Hematopoietic multipotent progenitor cell treated with erythropoietin and hydrocortisone succinate and interleukin-3 and kit ligand, for 6 days (in vitro differentiated cells): ENCODE measurements around the gene MED7.

Source experiments
- DNase-seq: peaks from one replicate; pipeline ENCODE4 v3.0.0-alpha.2; 2015

MED7 gene

DNA sequence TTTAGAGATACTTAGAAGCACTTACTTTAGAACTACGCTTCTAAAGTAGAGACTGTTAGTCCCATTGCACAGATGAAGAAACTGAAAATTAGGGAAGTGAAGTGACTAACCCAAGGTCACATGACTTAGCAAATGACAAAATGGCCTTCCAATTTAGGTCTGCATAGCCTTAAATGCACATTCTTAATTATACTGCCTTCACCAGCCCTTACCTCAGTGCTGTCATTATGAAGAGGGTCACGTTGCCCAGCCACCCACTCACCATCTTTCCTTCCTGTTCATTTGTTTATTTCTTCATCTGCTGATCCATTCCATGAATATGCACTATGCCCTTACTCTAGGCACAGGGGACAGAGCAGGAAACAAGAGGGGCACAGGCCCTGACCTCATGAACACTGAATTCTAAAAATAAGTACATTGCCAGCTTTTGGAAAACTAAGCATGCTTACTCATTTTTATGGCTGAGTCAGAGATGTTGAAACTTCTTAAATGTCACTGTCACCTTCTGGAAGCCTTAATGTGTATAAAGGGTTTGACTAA is 42.5 kb downstream of the MED7 start:
- peak; percentile 8 for DNase-seq

DNA sequence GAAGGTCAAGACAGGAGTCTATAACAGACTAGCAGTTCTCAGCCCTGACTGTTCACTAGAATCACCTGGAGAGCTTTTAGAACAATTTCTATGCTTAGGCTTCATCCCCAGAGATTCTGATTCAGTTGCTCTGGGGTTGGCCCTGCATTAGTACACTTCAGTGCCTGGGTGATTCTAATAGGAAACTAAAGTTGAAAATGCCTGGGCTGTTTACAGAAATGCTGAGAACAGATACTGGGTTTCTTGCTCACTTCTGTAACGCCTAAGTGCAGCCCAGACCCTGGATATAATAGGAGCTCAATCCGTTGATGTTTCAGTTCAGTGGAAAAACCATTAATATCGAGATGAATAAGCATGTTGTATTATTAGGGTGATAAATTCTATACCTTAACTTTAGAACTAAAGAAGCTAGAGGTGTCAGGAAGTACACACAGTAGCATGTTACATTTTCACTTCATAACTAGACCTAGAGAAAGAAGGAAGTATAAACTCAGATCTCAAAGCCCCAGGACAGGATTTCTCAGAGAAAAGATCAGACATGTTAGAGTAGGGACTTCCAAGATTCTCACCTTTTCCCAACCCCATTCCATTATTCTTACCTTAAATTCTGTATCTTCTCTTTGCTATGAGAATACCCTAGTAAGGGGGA is 54.2 kb downstream of the MED7 start:
- no peak for DNase-seq
